Mammary epithelial cell (primary cell): Measurements from ENCODE around the gene ZNF232.

Source experiments
- CTCF ChIP-seq, 2 donors: IDR thresholded peaks in 1 of 2; conservative IDR thresholded peaks in 1 of 2; 2 replicates each; pipeline ENCODE4 v1.5.1; 2011 to 2012; ENCODE audit warnings: inconsistent platforms in 2 of 2, low read length in 2 of 2, mild to moderate bottlenecking in 2 of 2, control low read depth in 1 of 2, low read depth in 1 of 2; ENCODE audit not compliant: insufficient read depth in 1 of 2; ENCODE audit errors: extremely low read depth in 1 of 2
- EZH2 ChIP-seq: IDR thresholded peaks from 2 replicates; pipeline ENCODE4 v1.6.1; 2012; ENCODE audit warnings: low read length, inconsistent platforms, borderline replicate concordance

DNA sequence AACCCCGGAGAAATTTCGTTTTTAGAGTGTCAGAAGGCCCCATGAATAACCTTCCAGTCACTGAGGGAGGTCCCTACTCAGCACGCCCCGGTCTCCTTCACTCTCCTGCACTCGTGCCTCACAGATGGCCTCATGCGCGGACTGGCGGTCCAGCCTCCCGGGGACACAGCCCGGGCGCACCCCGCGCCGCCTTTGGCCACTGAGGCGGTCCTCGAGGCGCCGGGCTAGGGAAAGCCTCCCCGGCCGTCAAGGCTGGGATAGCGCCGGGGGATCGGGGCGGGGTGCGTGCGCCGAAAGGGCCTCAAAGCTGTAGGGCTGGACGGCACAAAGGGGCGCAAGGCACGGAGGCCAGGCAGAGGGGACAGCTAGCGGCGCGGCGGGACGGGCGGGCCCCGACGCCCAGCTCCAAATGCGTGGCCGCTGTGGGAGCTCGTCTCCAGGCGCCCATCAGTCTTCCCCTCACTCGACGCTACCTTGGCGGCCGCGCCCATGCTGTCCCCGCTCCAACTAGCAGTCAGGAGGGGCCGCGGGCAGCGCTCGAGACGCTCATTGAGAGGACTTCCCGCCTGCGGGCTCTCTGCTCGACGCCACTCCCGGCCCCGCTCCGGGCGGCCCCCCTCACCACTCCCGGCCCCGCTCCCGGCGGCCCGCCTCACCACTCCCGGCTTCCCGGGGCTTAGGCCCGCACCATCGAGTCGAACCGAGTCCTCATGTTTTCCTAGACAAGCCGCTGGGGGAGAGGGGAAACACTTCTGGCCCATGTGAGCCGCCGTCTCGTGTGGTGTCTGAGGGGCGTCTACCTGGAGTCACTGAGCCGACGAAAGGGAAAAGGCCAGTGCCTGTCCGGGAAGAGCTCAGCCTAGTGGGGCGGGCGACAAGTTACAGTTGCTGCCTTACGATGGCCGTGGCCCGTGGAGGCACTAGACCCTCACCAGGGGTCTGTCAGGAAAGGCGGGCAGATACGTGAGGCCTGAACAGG, 4.3 kb upstream of the ZNF232 start, which contains the start of gene USP6:
- TF ChIP-seq CTCF (conservative IDR thresholded peaks at IDR 0.05 in 1 of 2, IDR thresholded peaks at IDR 0.05 in 1 of 2; ENCODE audit: extremely low read depth in 1 of 2, insufficient read depth in 1 of 2, low read depth in 1 of 2, low read length in 2 of 2), result no peak
- peak; percentile 82 for TF ChIP-seq EZH2
